ENCODE data around the gene CNKSR2. TPM values are rescaled to one million over a fixed set of nuclear protein-coding genes. Genes with fewer than 3 reads are reported as not detected.

CNKSR2 gene
- total RNA-seq, 1 experiment from 2014 or later: not detected

DNA sequence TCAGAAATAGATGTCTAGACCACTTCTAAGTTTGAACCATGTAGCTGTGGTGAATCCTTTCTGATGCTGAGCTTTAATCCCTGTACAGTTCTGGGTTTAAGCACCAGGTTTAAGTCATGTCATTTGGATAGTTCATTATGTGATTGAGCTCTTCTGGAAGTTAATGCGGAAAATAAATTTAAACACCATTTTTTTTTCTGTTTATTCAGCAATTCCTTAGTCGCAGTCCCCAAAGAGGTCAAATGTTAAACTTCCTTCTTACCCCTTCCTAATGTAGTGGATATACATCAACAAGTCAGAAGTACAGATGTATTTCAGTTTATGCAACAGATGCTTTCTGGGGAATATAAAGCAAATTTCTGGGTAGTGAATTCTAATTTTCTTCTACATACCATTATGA lies 52.9 kb downstream of the CNKSR2 start:
- H4K20me1 ChIP-seq (ENCODE audit: insufficient read depth): no peaks in the 10 kb centered on the region
- H3K27ac ChIP-seq (ENCODE audit: low read depth, low read length): no peak overlapping the region
- ChIA-PET CTCF (no interaction called here), RAD21 (ENCODE audit: low non-redundant PET in 1 of 2, low total read pairs in 2 of 2, uncharacterized antibody in 2 of 2, unreplicated experiment in 2 of 2) (no interaction called here), POLR2A (no interaction called here)
- no peak for TF ChIP-seq SIN3A (IDR thresholded peaks at IDR 0.05; ENCODE audit: low read depth)
- intact Hi-C loops (cut with micrococcal nuclease): no loop called here
- no peaks in the 10 kb centered on the region for H3K36me3 ChIP-seq (ENCODE audit: control insufficient read depth in 1 of 2, insufficient read depth in 2 of 2, low read length in 2 of 2)
- no peak overlapping the region for H3K4me2 ChIP-seq (ENCODE audit: low read length)
- no peaks in the 10 kb centered on the region for H3K4me1 ChIP-seq (ENCODE audit: control insufficient read depth in 1 of 2, insufficient read depth in 2 of 2, low read length in 2 of 2)
- no peaks in the 10 kb centered on the region for H3K9me3 ChIP-seq (ENCODE audit: control insufficient read depth in 1 of 2, insufficient read depth in 1 of 2, low read depth in 1 of 2, low read length in 2 of 2)
- no peak overlapping the region for H3K9ac ChIP-seq (ENCODE audit: low read length)
- no TSS peak for BruUV-seq (replicated peaks)
- no peaks in the 10 kb centered on the region for H3K9me2 ChIP-seq (ENCODE audit: insufficient read depth)
- no peaks in the 10 kb centered on the region for H3K79me2 ChIP-seq (ENCODE audit: insufficient read depth, low read length)
- ATAC-seq: no peak
- DNase-seq (ENCODE audit: low read depth, low spot score): no peak
- no peaks in the 10 kb centered on the region for H3K27me3 ChIP-seq (ENCODE audit: insufficient read depth, low read length)
- no peak overlapping the region for H3K4me3 ChIP-seq (replicated peaks in 1 of 2; ENCODE audit: low read depth in 1 of 2, low read length in 2 of 2)
- no peak overlapping the region for H2AFZ ChIP-seq (ENCODE audit: low read depth, low read length, poor library complexity, severe bottlenecking)

DNA sequence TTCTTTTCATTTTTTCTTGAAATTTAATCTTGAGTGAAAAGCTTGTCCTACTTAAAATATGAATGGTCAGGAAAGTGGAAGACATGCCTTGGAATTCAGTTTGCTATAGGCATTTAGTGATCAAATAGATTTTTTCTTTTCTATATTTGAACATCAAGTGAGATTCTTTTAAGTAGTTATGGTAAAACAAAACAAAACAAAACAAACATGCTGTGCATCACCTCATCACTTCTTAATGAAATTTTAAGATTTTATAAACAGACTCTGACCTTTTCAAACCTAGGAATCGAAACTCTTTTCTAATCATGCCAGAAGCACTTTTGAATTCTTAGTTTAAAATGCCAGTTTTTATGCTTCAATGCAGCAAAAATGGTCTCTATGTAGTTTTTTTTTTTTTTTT lies 62.8 kb downstream of the CNKSR2 start:
- Histone ChIP-seq H3K4me1 (ENCODE audit: control insufficient read depth in 1 of 2, insufficient read depth in 2 of 2, low read length in 2 of 2) (no peaks in the 10 kb centered on the region), H3K79me2 (ENCODE audit: insufficient read depth, low read length) (no peaks in the 10 kb centered on the region), H3K27ac (ENCODE audit: low read depth, low read length) (no peak overlapping the region), H3K36me3 (ENCODE audit: control insufficient read depth in 1 of 2, insufficient read depth in 2 of 2, low read length in 2 of 2) (no peaks in the 10 kb centered on the region), H3K4me2 (ENCODE audit: low read length) (no peak overlapping the region), H2AFZ (ENCODE audit: low read depth, low read length, poor library complexity, severe bottlenecking) (no peak overlapping the region), H3K9me2 (ENCODE audit: insufficient read depth) (no peaks in the 10 kb centered on the region), H4K20me1 (ENCODE audit: insufficient read depth) (no peaks in the 10 kb centered on the region), H3K9me3 (ENCODE audit: control insufficient read depth in 1 of 2, insufficient read depth in 1 of 2, low read depth in 1 of 2, low read length in 2 of 2) (no peaks in the 10 kb centered on the region), H3K27me3 (ENCODE audit: insufficient read depth, low read length) (no peaks in the 10 kb centered on the region), H3K9ac (ENCODE audit: low read length) (no peak overlapping the region), H3K4me3 (replicated peaks in 1 of 2; ENCODE audit: low read depth in 1 of 2, low read length in 2 of 2) (no peak overlapping the region)
- BruUV-seq (replicated peaks): no TSS peak
- TF ChIP-seq CEBPB (IDR thresholded peaks at IDR 0.05; ENCODE audit: low read depth) (no peak), FOSL1 (IDR thresholded peaks at IDR 0.05; ENCODE audit: low read depth) (no peak), CBX3 (IDR thresholded peaks at IDR 0.05; ENCODE audit: low read depth) (no peak), JUND (IDR thresholded peaks at IDR 0.05) (no peak)
- TF ChIP-seq, protein P1, sequence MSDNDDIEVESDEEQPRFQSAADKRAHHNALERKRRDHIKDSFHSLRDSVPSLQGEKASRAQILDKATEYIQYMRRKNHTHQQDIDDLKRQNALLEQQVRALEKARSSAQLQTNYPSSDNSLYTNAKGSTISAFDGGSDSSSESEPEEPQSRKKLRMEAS (IDR thresholded peaks at IDR 0.05): no peak
- ATAC-seq: no peak
- ChIA-PET POLR2A (no interaction called here), RAD21 (ENCODE audit: low non-redundant PET in 1 of 2, low total read pairs in 2 of 2, uncharacterized antibody in 2 of 2, unreplicated experiment in 2 of 2) (no interaction called here), CTCF (no interaction called here)
- DNase-seq (ENCODE audit: low read depth, low spot score): no peak
- intact Hi-C loops (cut with micrococcal nuclease): no loop called here

Measured in HCT116 (cell line).